NB4 (cell line): ENCODE results near the gene SRA1.

Experiments used
- DNase-seq: peaks from one replicate; pipeline ENCODE4 v3.0.0; 2010; ENCODE audit warnings: low read depth
- H3K4me3 ChIP-seq: one replicate; pipeline ENCODE4 v1.5.1; 2011; ENCODE audit warnings: mild to moderate bottlenecking, low read depth, low read length, moderate library complexity
- MYC ChIP-seq: IDR thresholded peaks from 2 replicates; pipeline ENCODE4 v1.6.1; 2011; ENCODE audit warnings: low read depth, low read length
- POLR2A ChIP-seq: IDR thresholded peaks from 2 replicates; pipeline ENCODE4 v1.6.1; 2011; ENCODE audit warnings: mild to moderate bottlenecking; ENCODE audit not compliant: insufficient read length; ENCODE audit errors: extremely low read depth
- TF ChIP-seq, protein P1 (sequence below): IDR thresholded peaks from one replicate; pipeline ENCODE4 v1.5.1; 2012; ENCODE audit warnings: low read depth, low read length
- TF ChIP-seq, protein P2 (sequence below): IDR thresholded peaks from 2 replicates; pipeline ENCODE4 v1.6.1; 2011; ENCODE audit warnings: low read depth, low read length

Gene SRA1

DNA sequence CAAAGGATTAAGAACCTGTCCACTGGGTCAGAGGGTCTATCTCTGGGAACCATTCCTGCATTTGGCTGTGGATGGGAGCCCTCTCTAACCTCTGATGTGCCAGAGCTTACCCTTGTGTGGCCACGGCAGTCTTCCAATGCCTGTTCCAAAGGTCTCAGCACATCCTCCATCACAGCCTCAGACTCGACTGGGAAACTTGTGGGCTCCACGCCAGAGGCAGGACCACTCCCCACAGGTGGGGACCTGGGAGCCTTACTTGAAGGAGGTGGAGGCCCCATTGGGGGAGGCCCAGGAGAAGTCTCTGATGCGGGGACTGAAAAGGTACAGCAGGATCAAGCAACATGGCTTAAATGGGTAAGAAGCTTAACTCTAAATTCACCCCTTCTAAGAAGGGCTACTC lies 5.4 kb downstream of the SRA1 start:
- DNase-seq = no peak
- no peak overlapping the region for H3K4me3 ChIP-seq
- TF ChIP-seq MYC (no peak), POLR2A (no peak)
- TF ChIP-seq, protein P1, sequence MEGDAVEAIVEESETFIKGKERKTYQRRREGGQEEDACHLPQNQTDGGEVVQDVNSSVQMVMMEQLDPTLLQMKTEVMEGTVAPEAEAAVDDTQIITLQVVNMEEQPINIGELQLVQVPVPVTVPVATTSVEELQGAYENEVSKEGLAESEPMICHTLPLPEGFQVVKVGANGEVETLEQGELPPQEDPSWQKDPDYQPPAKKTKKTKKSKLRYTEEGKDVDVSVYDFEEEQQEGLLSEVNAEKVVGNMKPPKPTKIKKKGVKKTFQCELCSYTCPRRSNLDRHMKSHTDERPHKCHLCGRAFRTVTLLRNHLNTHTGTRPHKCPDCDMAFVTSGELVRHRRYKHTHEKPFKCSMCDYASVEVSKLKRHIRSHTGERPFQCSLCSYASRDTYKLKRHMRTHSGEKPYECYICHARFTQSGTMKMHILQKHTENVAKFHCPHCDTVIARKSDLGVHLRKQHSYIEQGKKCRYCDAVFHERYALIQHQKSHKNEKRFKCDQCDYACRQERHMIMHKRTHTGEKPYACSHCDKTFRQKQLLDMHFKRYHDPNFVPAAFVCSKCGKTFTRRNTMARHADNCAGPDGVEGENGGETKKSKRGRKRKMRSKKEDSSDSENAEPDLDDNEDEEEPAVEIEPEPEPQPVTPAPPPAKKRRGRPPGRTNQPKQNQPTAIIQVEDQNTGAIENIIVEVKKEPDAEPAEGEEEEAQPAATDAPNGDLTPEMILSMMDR = no peak
- TF ChIP-seq, protein P2, sequence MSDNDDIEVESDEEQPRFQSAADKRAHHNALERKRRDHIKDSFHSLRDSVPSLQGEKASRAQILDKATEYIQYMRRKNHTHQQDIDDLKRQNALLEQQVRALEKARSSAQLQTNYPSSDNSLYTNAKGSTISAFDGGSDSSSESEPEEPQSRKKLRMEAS = no peak

DNA sequence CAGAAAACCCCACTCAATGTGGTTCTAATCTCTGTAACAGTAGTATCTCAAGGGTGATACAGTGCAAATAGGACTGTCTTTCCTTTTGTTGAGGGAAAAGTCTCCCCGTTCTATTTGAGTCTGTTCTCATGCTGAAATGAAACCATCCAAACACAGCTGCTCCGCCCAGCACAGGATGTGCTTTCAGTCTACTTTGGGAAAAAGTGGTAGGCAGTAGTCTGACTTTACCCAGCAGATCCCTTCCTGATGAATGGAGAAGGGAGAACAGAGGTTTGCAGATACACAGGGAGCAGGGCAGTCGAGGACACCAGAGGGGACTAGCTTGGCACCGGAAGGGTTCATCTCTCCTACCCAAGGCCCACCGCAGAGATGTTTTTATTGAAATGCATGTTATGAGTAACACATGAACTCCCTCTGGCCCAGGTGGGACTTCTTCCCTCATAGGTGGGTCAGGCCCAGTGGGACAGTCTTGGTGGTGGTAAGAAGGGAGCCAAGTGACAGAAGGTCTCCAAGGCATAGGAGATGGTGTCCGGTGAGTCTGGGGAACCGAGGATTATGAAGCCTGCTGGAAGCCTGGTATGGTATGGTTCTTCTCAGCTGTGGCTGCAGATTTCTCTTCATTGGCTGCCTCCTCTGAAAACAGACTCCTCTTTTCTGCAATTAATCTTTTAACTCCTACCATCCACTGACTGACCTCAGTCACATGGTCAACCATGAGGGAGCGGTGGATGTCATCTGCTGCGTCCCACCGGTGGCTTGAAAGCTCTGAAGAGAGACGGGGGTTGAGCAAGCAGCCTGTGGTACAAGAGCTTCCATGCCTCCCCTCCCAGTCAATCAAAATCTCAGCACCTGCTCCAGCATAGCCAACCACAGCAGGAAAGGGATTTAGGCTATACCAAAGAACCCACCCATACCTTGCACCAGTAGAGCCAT lies 6.9 kb downstream of the SRA1 start:
- TF ChIP-seq POLR2A (no peak), MYC (no peak)
- TF ChIP-seq, protein P2 = no peak
- TF ChIP-seq, protein P1 = no peak
- H3K4me3 ChIP-seq = no peak overlapping the region
- no peak for DNase-seq

DNA sequence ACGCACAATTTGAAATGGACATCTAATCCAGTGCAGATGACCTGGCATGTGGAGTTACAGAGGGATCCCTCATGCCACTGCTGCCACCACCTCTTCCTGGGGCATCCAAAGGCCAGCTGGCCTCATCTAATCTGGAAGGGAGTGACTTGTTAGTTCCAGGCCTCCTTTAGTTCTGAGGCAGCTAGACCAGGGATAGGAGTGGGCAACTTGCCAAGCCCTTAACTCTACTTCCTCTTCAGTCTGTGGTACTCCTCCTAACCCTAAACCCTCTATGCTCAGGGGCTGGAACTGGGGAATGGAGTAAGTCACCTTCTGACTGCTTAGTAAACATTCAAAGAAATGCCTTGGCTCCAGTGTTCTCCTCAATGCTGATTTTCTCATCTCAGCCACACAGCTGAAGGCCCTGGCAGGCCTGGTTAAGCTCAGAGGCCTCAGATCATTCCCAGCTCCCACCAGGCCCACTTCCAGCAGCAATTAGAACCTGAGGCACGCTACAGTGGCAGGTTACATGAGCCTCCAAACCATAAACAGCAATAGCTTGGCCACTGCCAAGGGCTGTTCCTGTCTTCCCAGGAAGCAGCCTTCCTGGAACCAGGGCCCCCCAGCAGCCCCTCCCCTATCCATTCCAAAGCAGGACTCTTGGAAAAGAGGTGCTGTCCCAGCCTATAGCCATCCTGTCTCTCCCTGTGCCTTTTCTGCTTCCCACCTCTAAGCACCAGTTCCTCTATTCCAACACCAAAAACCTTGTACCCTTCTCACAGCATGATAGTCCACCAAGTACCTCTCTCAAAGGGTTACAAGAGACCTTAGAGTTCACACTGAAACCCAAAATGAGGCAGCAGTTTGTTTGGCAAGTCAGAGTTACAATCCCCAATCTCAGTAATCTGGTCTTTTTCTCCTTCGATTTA lies 7.8 kb downstream of the SRA1 start:
- H3K4me3 ChIP-seq = no peak overlapping the region
- TF ChIP-seq, protein P2 = no peak
- TF ChIP-seq POLR2A = peak; percentile 17
- peak; percentile 93 for DNase-seq

DNA sequence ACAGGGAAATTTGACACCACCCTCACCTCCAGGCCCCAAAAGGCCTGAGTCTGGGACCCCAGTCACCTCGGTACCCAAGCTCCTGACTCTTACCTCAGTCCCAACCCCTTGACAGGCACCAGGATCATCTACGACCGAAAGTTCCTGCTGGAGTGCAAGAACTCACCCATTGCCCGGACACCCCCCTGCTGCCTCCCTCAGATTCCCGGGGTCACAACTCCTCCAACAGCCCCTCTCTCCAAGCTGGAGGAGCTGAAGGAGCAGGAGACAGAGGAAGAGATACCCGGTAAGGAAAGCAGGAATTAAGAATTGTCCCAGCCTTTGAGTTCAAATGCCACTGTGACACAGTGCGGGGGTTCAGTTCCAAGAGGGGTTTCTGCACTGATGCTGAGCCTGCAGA lies 8.5 kb downstream of the SRA1 start:
- H3K4me3 ChIP-seq = peak overlapping the region; percentile 52
- DNase-seq = no peak
- TF ChIP-seq MYC (no peak), POLR2A (no peak)
- TF ChIP-seq, protein P2 = no peak
- TF ChIP-seq, protein P1 = no peak

DNA sequence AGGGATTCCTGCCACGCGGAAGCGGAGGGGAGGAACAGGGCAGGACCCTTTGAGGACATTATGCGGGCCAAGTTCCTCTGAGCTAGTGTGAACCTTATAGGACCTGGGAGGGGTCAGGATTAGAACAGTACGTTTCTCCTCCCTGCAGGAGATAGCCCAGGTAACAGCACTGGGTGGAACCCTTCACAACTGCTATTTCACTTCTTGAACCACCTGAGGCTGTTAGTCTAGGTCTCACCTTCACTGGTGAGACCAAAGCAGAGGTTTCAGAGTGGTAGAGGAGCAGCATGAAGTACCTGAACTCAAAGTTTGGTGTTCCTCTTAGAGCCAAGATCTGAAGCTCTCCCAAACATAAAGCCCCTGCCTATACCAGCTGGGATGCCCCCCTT lies 9.0 kb downstream of the SRA1 start:
- TF ChIP-seq MYC = no peak
- TF ChIP-seq, protein P2 = no peak
- TF ChIP-seq, protein P1 = no peak
- no peak for TF ChIP-seq POLR2A
- peak overlapping the region; percentile 52 for H3K4me3 ChIP-seq
- no peak for DNase-seq
